D721Med (cell line): ENCODE data around the gene L3MBTL3.

ENCODE experiments used
- DNase-seq: peaks from one replicate; pipeline ENCODE4 v3.0.0; 2011; ENCODE audit warnings: low spot score; ENCODE audit not compliant: insufficient read length
- FAIRE-seq: peaks from 2 replicates; lab custom pipeline; 2011; peaks lifted over from hg19 to GRCh38; lab: Jason Lieb, UNC
- CTCF ChIP-seq: IDR thresholded peaks from 2 replicates; pipeline ENCODE4 v1.5.1; 2012; ENCODE audit warnings: mild to moderate bottlenecking, control low read depth; ENCODE audit not compliant: insufficient read depth; ENCODE audit errors: missing control alignments

Gene L3MBTL3

GRCh38 chr6:130037207-130037811, 18.9 kb downstream of the L3MBTL3 start:
- DNase-seq, result no peak
- no peak for FAIRE-seq
- peak; percentile 12 for TF ChIP-seq CTCF

GRCh38 chr6:130041594-130041993, 23.2 kb downstream of the L3MBTL3 start:
- DNase-seq, result no peak
- FAIRE-seq, result no peak
- no peak for TF ChIP-seq CTCF

GRCh38 chr6:130043344-130043743, 25.0 kb downstream of the L3MBTL3 start:
- no peak for FAIRE-seq

GRCh38 chr6:130045622-130046021, 27.2 kb downstream of the L3MBTL3 start:
- FAIRE-seq (no peak), DNase-seq (no peak)
- no peak for TF ChIP-seq CTCF

More at GRCh38 chr6:130043344-130043743, 25.0 kb downstream of the L3MBTL3 start:
- DNase-seq, result no peak
- no peak for TF ChIP-seq CTCF

GRCh38 chr6:130046671-130047070, 28.3 kb downstream of the L3MBTL3 start:
- FAIRE-seq, result no peak
- no peak for TF ChIP-seq CTCF
- no peak for DNase-seq

GRCh38 chr6:130047088-130047995, 29.0 kb downstream of the L3MBTL3 start:
- DNase-seq (no peak), FAIRE-seq (no peak)
- TF ChIP-seq CTCF, result peak; percentile 27
